ENCODE data around the gene ROR1. TPM values are rescaled to one million over a fixed set of nuclear protein-coding genes. Genes with fewer than 3 reads are reported as not detected.

Gene ROR1
- total RNA-seq, 1 donor from 2014 or later = 81.4 TPM

GRCh38 chr1:64140596-64140995, 366.8 kb downstream of the ROR1 start:
- Mint-ChIP-seq H3K4me1 (peaks cover 34% of the 10 kb centered on the region), H3K36me3 (peaks cover 60% of the 10 kb centered on the region), H3K4me3 (no peak overlapping the region), H3K27ac (no peak overlapping the region), H3K9me3 (peaks cover 11% of the 10 kb centered on the region), H3K27me3 (ENCODE audit: low read depth) (no peaks in the 10 kb centered on the region)
- DNase-seq (ENCODE audit: low spot score in 2 of 2, unreplicated experiment in 2 of 2) = no peak
- TF ChIP-seq, protein P1, sequence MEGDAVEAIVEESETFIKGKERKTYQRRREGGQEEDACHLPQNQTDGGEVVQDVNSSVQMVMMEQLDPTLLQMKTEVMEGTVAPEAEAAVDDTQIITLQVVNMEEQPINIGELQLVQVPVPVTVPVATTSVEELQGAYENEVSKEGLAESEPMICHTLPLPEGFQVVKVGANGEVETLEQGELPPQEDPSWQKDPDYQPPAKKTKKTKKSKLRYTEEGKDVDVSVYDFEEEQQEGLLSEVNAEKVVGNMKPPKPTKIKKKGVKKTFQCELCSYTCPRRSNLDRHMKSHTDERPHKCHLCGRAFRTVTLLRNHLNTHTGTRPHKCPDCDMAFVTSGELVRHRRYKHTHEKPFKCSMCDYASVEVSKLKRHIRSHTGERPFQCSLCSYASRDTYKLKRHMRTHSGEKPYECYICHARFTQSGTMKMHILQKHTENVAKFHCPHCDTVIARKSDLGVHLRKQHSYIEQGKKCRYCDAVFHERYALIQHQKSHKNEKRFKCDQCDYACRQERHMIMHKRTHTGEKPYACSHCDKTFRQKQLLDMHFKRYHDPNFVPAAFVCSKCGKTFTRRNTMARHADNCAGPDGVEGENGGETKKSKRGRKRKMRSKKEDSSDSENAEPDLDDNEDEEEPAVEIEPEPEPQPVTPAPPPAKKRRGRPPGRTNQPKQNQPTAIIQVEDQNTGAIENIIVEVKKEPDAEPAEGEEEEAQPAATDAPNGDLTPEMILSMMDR (IDR thresholded peaks at IDR 0.05; ENCODE audit: unreplicated experiment) = no peak

DNA sequence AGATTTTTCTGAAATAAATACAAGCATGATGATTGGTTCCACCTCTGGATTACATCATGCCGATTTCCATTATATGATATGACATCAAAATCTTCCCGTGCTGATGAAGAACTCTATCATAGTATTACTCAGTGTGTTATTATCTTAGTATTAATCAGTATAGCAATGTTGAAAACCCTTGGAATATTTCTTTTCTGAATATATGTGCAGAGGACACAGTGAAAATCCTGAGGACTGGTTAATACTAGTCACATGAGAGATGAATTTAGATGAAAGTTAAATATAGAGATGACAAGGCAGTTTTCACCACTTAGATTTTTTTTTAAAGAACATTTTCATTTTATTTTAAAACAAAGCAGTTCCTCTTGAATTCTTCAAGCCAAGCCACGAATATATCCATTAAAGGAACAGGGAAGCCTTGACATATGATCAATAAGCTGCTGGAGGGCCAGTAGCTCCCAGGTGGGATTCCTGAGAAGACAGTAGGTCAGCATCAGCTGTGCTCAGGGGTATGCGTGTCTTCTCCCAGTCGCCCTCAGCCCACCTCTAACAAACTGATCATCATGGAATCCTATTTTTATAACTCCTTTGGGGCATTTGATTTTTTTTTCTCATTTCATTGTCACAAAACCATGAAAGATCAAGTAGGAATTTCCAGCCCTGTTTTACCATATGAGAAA, 373.4 kb downstream of the ROR1 start:
- H3K27me3 Mint-ChIP-seq (ENCODE audit: low read depth) = no peaks in the 10 kb centered on the region
- H3K9me3 Mint-ChIP-seq = peaks cover 6% of the 10 kb centered on the region
- H3K4me3 Mint-ChIP-seq = no peak overlapping the region
- no peak overlapping the region for H3K27ac Mint-ChIP-seq
- H3K36me3 Mint-ChIP-seq = peaks cover 65% of the 10 kb centered on the region
- no peak for DNase-seq (ENCODE audit: low spot score in 2 of 2, unreplicated experiment in 2 of 2)
- peaks cover 5% of the 10 kb centered on the region for H3K4me1 Mint-ChIP-seq
- TF ChIP-seq, protein P1 (IDR thresholded peaks at IDR 0.05; ENCODE audit: unreplicated experiment) = no peak

DNA sequence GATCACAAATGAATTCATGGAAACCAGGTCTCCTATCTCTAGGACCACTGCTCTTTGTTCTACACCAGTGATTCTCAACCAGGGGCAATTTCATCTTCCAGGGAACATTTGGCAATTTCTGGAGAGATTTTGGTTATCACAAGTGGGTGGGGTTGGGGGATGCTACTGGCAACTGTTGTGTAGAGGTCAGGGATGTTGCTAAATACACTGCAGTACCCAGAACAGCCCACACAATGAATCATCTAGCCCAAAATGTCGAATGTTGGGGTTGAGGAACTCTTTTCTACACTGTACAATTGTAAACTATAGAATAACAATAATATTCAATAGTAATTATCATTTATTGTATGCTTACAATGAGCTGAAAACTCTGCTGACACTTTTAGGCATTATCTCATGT, 373.9 kb downstream of the ROR1 start:
- TF ChIP-seq, protein P1 (IDR thresholded peaks at IDR 0.05; ENCODE audit: unreplicated experiment) = no peak
- Mint-ChIP-seq H3K9me3 (peaks cover 6% of the 10 kb centered on the region), H3K4me1 (peaks cover 5% of the 10 kb centered on the region), H3K27ac (no peak overlapping the region), H3K36me3 (peaks cover 62% of the 10 kb centered on the region), H3K27me3 (ENCODE audit: low read depth) (no peaks in the 10 kb centered on the region), H3K4me3 (no peak overlapping the region)
- no peak for DNase-seq (ENCODE audit: low spot score in 2 of 2, unreplicated experiment in 2 of 2)

DNA sequence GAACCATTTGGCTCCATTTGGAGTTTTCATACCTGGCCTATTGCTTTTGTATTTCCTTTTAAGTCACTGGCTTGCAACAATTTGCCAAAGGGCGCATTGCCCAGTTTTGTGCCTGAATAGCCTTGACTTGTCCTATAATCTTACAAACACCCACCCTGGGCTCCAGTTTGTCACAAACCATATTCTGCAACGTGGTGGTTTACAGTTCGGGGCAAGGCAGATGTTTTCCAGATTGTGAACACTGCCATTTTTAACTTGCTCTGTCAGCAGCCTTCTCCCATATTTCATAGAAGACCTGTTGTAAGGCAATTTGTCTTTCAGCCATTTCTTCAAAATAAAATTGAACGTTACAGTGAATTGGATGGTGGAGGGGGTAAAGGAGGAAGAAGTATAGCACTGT, 376.4 kb downstream of the ROR1 start:
- no peak overlapping the region for H3K4me3 Mint-ChIP-seq
- no peak for DNase-seq (ENCODE audit: low spot score in 2 of 2, unreplicated experiment in 2 of 2)
- H3K27me3 Mint-ChIP-seq (ENCODE audit: low read depth) = no peaks in the 10 kb centered on the region
- peaks cover 6% of the 10 kb centered on the region for H3K9me3 Mint-ChIP-seq
- peaks cover 15% of the 10 kb centered on the region for H3K4me1 Mint-ChIP-seq
- H3K36me3 Mint-ChIP-seq = peaks cover 51% of the 10 kb centered on the region
- TF ChIP-seq, protein P1 (IDR thresholded peaks at IDR 0.05; ENCODE audit: unreplicated experiment) = no peak
- no peak overlapping the region for H3K27ac Mint-ChIP-seq

- Mint-ChIP-seq H3K27ac (no peak overlapping the region), H3K4me3 (no peak overlapping the region), H3K27me3 (ENCODE audit: low read depth) (no peaks in the 10 kb centered on the region), H3K9me3 (peaks cover 6% of the 10 kb centered on the region), H3K36me3 (peaks cover 51% of the 10 kb centered on the region), H3K4me1 (peaks cover 20% of the 10 kb centered on the region)
- DNase-seq (ENCODE audit: low spot score in 2 of 2, unreplicated experiment in 2 of 2) = no peak
- TF ChIP-seq, protein P1 (IDR thresholded peaks at IDR 0.05; ENCODE audit: unreplicated experiment) = no peak
Observed at GRCh38 chr1:64150729-64151230, 377.0 kb downstream of the ROR1 start.

Data from mesothelial cell of epicardium (in vitro differentiated cells).